ENCODE measurements around the gene SERPINE2. TPM values are rescaled to one million over a fixed set of nuclear protein-coding genes. Genes with fewer than 3 reads are reported as not detected.

SERPINE2 gene
- total RNA-seq, 1 donor = 658 TPM

DNA sequence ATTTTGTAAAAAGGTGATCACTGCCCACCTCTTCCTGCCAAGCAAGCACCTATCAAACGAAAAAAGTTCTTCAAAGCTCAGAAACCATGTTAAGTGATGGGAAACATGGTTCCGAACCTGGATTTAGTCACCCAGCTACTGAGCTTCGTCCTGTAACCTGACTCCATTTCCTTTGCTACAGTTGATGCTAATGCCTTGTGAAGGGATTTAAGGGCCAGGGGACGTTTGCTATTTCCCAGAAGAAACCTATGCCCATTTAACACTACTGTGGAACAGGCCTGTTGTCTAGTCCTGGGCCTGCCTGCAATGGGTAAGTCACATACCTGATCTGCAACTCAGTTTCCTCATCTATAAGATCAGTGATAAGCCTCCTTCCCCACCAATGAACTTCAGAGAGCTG is 14.8 kb downstream of the SERPINE2 start:
- Histone ChIP-seq H3K79me2 (ENCODE audit: insufficient read depth, low read length) (peaks cover 94% of the 10 kb centered on the region), H3K27me3 (ENCODE audit: insufficient read depth, low read length) (no peaks in the 10 kb centered on the region), H3K4me3 (ENCODE audit: insufficient read depth, low read length) (no peak overlapping the region), H3K9me3 (ENCODE audit: low read depth, low read length) (no peaks in the 10 kb centered on the region), H4K20me1 (ENCODE audit: insufficient read depth, low read length) (peaks cover 38% of the 10 kb centered on the region), H3K4me2 (ENCODE audit: insufficient read depth, low read length) (no peak overlapping the region), H2AFZ (ENCODE audit: low read length) (no peak overlapping the region), H3K36me3 (ENCODE audit: insufficient read depth, low read length) (peaks cover 9% of the 10 kb centered on the region), H3K4me1 (ENCODE audit: insufficient read depth, low read length) (peaks cover 5% of the 10 kb centered on the region), H3K27ac (ENCODE audit: low read depth, low read length) (no peak overlapping the region)
- TF ChIP-seq, protein P1, sequence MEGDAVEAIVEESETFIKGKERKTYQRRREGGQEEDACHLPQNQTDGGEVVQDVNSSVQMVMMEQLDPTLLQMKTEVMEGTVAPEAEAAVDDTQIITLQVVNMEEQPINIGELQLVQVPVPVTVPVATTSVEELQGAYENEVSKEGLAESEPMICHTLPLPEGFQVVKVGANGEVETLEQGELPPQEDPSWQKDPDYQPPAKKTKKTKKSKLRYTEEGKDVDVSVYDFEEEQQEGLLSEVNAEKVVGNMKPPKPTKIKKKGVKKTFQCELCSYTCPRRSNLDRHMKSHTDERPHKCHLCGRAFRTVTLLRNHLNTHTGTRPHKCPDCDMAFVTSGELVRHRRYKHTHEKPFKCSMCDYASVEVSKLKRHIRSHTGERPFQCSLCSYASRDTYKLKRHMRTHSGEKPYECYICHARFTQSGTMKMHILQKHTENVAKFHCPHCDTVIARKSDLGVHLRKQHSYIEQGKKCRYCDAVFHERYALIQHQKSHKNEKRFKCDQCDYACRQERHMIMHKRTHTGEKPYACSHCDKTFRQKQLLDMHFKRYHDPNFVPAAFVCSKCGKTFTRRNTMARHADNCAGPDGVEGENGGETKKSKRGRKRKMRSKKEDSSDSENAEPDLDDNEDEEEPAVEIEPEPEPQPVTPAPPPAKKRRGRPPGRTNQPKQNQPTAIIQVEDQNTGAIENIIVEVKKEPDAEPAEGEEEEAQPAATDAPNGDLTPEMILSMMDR (IDR thresholded peaks at IDR 0.05; ENCODE audit: extremely low read depth, low read depth, low read length) = no peak
- no peak for DNase-seq (ENCODE audit: insufficient read length, low spot score, missing footprints)

DNA sequence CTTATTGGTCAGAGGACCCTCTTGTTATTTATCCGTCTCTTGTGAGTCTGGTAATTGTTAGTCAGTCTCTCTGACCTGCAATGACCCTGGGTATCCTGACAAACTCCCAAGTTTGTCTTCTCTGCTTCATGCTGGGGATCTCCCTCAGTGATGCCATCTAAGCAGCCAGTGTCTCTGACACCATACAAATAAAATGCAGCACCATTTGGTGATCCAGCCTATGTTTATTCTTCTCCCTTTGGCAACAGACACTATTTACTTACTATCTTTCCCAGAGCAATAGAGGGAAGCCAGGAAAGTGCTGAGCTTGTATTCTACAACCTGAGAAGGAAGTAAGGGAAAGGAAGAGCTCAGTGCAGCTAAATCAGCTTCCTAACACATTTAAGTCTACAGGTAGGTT is 15.9 kb downstream of the SERPINE2 start:
- Histone ChIP-seq H3K9me3 (ENCODE audit: low read depth, low read length) (no peaks in the 10 kb centered on the region), H3K4me3 (ENCODE audit: insufficient read depth, low read length) (no peak overlapping the region), H3K4me1 (ENCODE audit: insufficient read depth, low read length) (peaks cover 5% of the 10 kb centered on the region), H3K4me2 (ENCODE audit: insufficient read depth, low read length) (no peak overlapping the region), H3K36me3 (ENCODE audit: insufficient read depth, low read length) (peaks cover 9% of the 10 kb centered on the region), H3K79me2 (ENCODE audit: insufficient read depth, low read length) (peaks cover 92% of the 10 kb centered on the region), H3K27me3 (ENCODE audit: insufficient read depth, low read length) (no peaks in the 10 kb centered on the region), H2AFZ (ENCODE audit: low read length) (no peak overlapping the region), H4K20me1 (ENCODE audit: insufficient read depth, low read length) (peaks cover 34% of the 10 kb centered on the region), H3K27ac (ENCODE audit: low read depth, low read length) (peak overlapping the region; percentile 55)
- TF ChIP-seq, protein P1 (IDR thresholded peaks at IDR 0.05; ENCODE audit: extremely low read depth, low read depth, low read length) = no peak
- no peak for DNase-seq (ENCODE audit: insufficient read length, low spot score, missing footprints)

DNA sequence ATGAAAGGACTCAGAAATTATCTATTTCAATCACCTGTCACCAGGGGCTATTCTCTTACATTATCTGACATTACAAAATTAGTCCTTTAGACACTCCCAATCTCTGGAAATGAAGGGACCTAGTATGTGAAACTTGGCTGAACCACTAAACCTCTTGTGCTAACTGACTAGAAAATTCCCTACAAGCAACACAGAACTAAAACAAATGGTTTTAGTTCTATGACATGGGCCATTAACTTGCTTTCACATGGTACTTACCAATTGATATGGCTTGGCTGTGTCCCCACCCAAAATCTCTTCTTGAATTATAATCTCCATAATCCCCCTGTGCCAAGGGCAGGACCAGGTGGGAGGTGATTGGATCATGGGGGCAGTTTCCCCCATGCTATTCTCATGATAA is 16.6 kb downstream of the SERPINE2 start:
- H3K27ac ChIP-seq (ENCODE audit: low read depth, low read length) = peak overlapping the region; percentile 3

DNA sequence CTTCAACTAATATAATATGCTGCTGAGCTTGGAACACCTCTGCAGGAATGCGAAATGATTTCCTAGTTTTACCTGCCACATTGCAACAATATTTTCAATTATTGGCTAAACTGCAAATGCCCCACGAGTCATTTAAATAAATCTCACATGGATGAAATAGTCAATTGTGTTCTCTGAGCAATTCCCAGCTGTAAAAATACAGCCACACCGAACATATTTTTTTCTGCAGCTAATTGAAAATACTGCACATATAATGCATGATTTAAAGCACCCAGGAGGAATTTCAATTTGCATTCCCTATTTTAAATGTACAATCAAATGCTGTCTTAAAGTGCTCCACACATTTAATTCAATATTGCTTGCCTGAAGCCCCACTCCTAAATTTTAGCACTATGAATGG is 18.6 kb downstream of the SERPINE2 start:
- H3K36me3 ChIP-seq (ENCODE audit: insufficient read depth, low read length) = peaks cover 3% of the 10 kb centered on the region
- H3K4me3 ChIP-seq (ENCODE audit: insufficient read depth, low read length) = no peak overlapping the region
- no peak overlapping the region for H3K4me2 ChIP-seq (ENCODE audit: insufficient read depth, low read length)
- peaks cover 1% of the 10 kb centered on the region for H3K4me1 ChIP-seq (ENCODE audit: insufficient read depth, low read length)
- H4K20me1 ChIP-seq (ENCODE audit: insufficient read depth, low read length) = peaks cover 14% of the 10 kb centered on the region
- DNase-seq (ENCODE audit: insufficient read length, low spot score, missing footprints) = no peak
- H3K27ac ChIP-seq (ENCODE audit: low read depth, low read length) = no peak overlapping the region
- H3K79me2 ChIP-seq (ENCODE audit: insufficient read depth, low read length) = peaks cover 90% of the 10 kb centered on the region
- H3K27me3 ChIP-seq (ENCODE audit: insufficient read depth, low read length) = no peaks in the 10 kb centered on the region
- TF ChIP-seq, protein P1 (IDR thresholded peaks at IDR 0.05; ENCODE audit: extremely low read depth, low read depth, low read length) = no peak
- H3K9me3 ChIP-seq (ENCODE audit: low read depth, low read length) = no peaks in the 10 kb centered on the region
- no peak overlapping the region for H2AFZ ChIP-seq (ENCODE audit: low read length)

More for the DNA sequence above, 16.6 kb downstream of the SERPINE2 start:
- Histone ChIP-seq H3K4me1 (ENCODE audit: insufficient read depth, low read length) (peaks cover 5% of the 10 kb centered on the region), H3K27me3 (ENCODE audit: insufficient read depth, low read length) (no peaks in the 10 kb centered on the region), H4K20me1 (ENCODE audit: insufficient read depth, low read length) (peaks cover 29% of the 10 kb centered on the region), H3K36me3 (ENCODE audit: insufficient read depth, low read length) (peaks cover 9% of the 10 kb centered on the region), H3K79me2 (ENCODE audit: insufficient read depth, low read length) (peaks cover 92% of the 10 kb centered on the region), H2AFZ (ENCODE audit: low read length) (no peak overlapping the region), H3K9me3 (ENCODE audit: low read depth, low read length) (no peaks in the 10 kb centered on the region), H3K4me2 (ENCODE audit: insufficient read depth, low read length) (no peak overlapping the region), H3K4me3 (ENCODE audit: insufficient read depth, low read length) (no peak overlapping the region)
- TF ChIP-seq, protein P1 (IDR thresholded peaks at IDR 0.05; ENCODE audit: extremely low read depth, low read depth, low read length) = no peak
- no peak for DNase-seq (ENCODE audit: insufficient read length, low spot score, missing footprints)
